Osteocyte (in vitro differentiated cells): ENCODE measurements around the gene LINC00632. TPM values are rescaled to one million over a fixed set of nuclear protein-coding genes. Genes with fewer than 3 reads are reported as not detected.
A peak's percentile ranks its signal among the peaks of the same experiment; 100 is the strongest.

Experiments
- DNase-seq: peaks from one replicate; pipeline ENCODE4 v3.0.0; 2021; ENCODE audit warnings: mixed read lengths; ENCODE audit not compliant: unreplicated experiment; ENCODE audit errors: extremely low spot score
- H3K27ac Mint-ChIP-seq: one replicate; pipeline ENCODE4 v1.8.0; 2021; ENCODE audit warnings: mild to moderate bottlenecking, mixed read lengths; ENCODE audit not compliant: unreplicated experiment
- H3K27me3 Mint-ChIP-seq: one replicate; pipeline ENCODE4 v1.8.0; 2021; ENCODE audit warnings: mixed read lengths; ENCODE audit not compliant: unreplicated experiment
- H3K36me3 Mint-ChIP-seq: one replicate; pipeline ENCODE4 v1.8.0; 2021; ENCODE audit warnings: mixed read lengths; ENCODE audit not compliant: unreplicated experiment
- H3K4me1 Mint-ChIP-seq: one replicate; pipeline ENCODE4 v1.8.0; 2021; ENCODE audit warnings: mixed read lengths; ENCODE audit not compliant: unreplicated experiment
- H3K4me3 Mint-ChIP-seq: one replicate; pipeline ENCODE4 v1.8.0; 2021; ENCODE audit warnings: mild to moderate bottlenecking, moderate library complexity, mixed read lengths; ENCODE audit not compliant: unreplicated experiment
- H3K9me3 Mint-ChIP-seq: one replicate; pipeline ENCODE4 v1.8.0; 2021; ENCODE audit warnings: mixed read lengths; ENCODE audit not compliant: unreplicated experiment
- CTCF ChIP-seq: fragments of 200-600 bp; sonication (generic); IDR thresholded peaks from 2 replicates; pipeline ENCODE4 v1.5.0; 2021; ENCODE audit warnings: antibody characterized with exemption, mild to moderate bottlenecking, moderate library complexity
- total RNA-seq: library from RNA; stranded (reverse); gene quantifications from 2 replicates; pipeline ENCODE4 v1.2.1, GENCODE V29; 2021

Gene LINC00632
- total RNA-seq, 1 donor from 2014 or later = 291 TPM

- H3K9me3 Mint-ChIP-seq = no peaks in the 10 kb centered on the region
- H3K36me3 Mint-ChIP-seq = no peaks in the 10 kb centered on the region
- peak overlapping the region; percentile 72 for H3K27ac Mint-ChIP-seq
- H3K4me3 Mint-ChIP-seq = peak overlapping the region; percentile 87
- peaks cover 15% of the 10 kb centered on the region for H3K4me1 Mint-ChIP-seq
- no peaks in the 10 kb centered on the region for H3K27me3 Mint-ChIP-seq
- DNase-seq = peak; percentile 86
- no peak for TF ChIP-seq CTCF
These were observed 54.9 kb downstream of the LINC00632 start for GRCh38 chrX:140764401-140764919.

DNA sequence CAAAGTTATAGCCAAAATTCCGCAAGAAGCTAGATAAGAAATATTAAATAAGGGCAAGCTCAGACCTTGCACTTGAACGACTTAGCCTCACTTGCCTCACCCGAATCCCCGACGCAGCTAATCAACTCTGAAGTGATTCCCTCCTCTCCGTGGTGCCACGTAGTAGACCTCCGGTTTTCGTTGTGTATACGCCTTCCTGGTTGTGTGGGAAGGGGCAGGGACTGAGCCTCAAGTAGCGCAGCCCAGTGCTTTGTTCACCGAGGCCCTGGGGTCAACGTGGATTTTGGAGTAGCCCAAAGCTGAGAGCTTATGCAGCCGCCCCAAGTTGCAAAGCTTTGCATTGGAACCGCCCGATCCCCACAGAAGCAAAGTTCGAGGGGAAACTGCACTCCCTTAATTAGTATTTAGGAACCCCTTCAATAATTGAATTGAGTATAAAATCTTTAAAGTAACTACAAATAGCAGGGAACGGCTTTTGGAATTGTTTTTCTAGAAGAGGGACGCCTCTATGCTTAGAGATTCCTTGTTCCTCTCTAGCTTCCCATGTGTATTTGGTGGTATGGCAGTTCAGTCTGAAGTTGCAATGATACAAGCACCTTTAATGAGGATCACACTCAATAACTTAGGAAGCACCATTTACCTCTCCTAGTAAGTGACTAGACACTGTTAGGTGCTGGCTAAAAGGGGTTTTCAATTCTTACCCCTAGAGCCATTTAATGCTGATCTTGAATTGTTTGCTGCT lies 55.7 kb downstream of the LINC00632 start:
- no peak for DNase-seq
- peak overlapping the region; percentile 87 for H3K4me3 Mint-ChIP-seq
- H3K4me1 Mint-ChIP-seq = peaks cover 15% of the 10 kb centered on the region
- no peaks in the 10 kb centered on the region for H3K27me3 Mint-ChIP-seq
- H3K36me3 Mint-ChIP-seq = no peaks in the 10 kb centered on the region
- H3K27ac Mint-ChIP-seq = peak overlapping the region; percentile 72
- no peak for TF ChIP-seq CTCF
- H3K9me3 Mint-ChIP-seq = no peaks in the 10 kb centered on the region

DNA sequence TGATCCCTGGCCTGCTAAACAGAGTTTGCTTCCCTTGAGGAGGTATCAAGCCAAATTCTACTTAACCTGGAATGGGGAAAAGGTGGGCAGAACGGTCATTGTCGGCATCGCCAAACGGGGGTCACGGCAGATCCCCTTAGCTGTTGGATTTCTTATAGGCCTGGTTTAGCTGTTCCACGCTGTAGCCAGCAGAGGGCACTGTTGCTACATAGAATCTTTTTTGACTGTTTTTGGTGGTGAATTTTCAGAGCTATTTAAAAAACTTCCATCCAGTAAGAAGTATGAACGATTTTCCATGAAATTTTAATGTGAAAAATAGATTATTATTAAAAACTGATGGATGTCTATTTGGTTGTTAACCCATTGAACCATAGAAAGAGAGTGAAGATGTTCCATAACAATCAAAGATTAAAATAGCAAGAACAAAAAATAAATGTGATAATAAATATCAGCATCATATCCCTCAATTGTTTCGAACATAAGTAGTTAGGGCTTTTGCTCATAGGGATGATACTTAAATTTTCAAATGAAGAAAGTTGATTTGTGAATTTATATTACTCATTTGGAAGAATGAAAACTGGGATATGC lies 56.6 kb downstream of the LINC00632 start:
- H3K27ac Mint-ChIP-seq = peak overlapping the region; percentile 72
- no peak for DNase-seq
- no peaks in the 10 kb centered on the region for H3K36me3 Mint-ChIP-seq
- peak overlapping the region; percentile 87 for H3K4me3 Mint-ChIP-seq
- H3K9me3 Mint-ChIP-seq = no peaks in the 10 kb centered on the region
- TF ChIP-seq CTCF = peak; percentile 84
- H3K4me1 Mint-ChIP-seq = peaks cover 15% of the 10 kb centered on the region
- no peaks in the 10 kb centered on the region for H3K27me3 Mint-ChIP-seq

GRCh38 chrX:140767646-140768045 lies 58.1 kb downstream of the LINC00632 start:
- Mint-ChIP-seq H3K4me1 (peaks cover 15% of the 10 kb centered on the region), H3K4me3 (no peak overlapping the region), H3K27ac (no peak overlapping the region), H3K9me3 (no peaks in the 10 kb centered on the region), H3K27me3 (no peaks in the 10 kb centered on the region), H3K36me3 (peaks cover 4% of the 10 kb centered on the region)
- TF ChIP-seq CTCF = no peak
- no peak for DNase-seq

GRCh38 chrX:140775211-140775610 lies 65.7 kb downstream of the LINC00632 start:
- H3K4me1 Mint-ChIP-seq = no peaks in the 10 kb centered on the region
- no peak overlapping the region for H3K4me3 Mint-ChIP-seq
- no peak for DNase-seq
- H3K27ac Mint-ChIP-seq = no peak overlapping the region
- peaks cover 7% of the 10 kb centered on the region for H3K9me3 Mint-ChIP-seq
- peaks cover 26% of the 10 kb centered on the region for H3K36me3 Mint-ChIP-seq
- no peaks in the 10 kb centered on the region for H3K27me3 Mint-ChIP-seq
- no peak for TF ChIP-seq CTCF
